Glutamatergic neuron (in vitro differentiated cells): ENCODE results near the gene NTM. TPM values are rescaled to one million over a fixed set of nuclear protein-coding genes. Genes with fewer than 3 reads are reported as not detected.

Source experiments
- DNase-seq: peaks from one replicate; pipeline ENCODE4 v3.0.0; 2022
- H3K27ac Mint-ChIP-seq: one replicate; pipeline ENCODE4 v1.8.0; 2020; ENCODE audit warnings: mild to moderate bottlenecking, mixed read lengths, inconsistent platforms; ENCODE audit not compliant: unreplicated experiment
- H3K27me3 Mint-ChIP-seq: one replicate; pipeline ENCODE4 v1.8.0; 2020; ENCODE audit warnings: mild to moderate bottlenecking, moderate library complexity, mixed read lengths, inconsistent platforms; ENCODE audit not compliant: unreplicated experiment
- H3K36me3 Mint-ChIP-seq: one replicate; pipeline ENCODE4 v1.8.0; 2020; ENCODE audit warnings: mild to moderate bottlenecking, mixed read lengths, inconsistent platforms; ENCODE audit not compliant: unreplicated experiment
- H3K4me1 Mint-ChIP-seq: one replicate; pipeline ENCODE4 v1.8.0; 2020; ENCODE audit warnings: mild to moderate bottlenecking, low read depth, mixed read lengths, inconsistent platforms; ENCODE audit not compliant: unreplicated experiment
- H3K4me3 Mint-ChIP-seq: one replicate; pipeline ENCODE4 v1.8.0; 2020; ENCODE audit warnings: mild to moderate bottlenecking, mixed read lengths, inconsistent platforms; ENCODE audit not compliant: unreplicated experiment
- H3K9me3 Mint-ChIP-seq: one replicate; pipeline ENCODE4 v1.8.0; 2020; ENCODE audit warnings: mild to moderate bottlenecking, moderate library complexity, mixed read lengths, inconsistent platforms; ENCODE audit not compliant: unreplicated experiment
- total RNA-seq: library from RNA; stranded (reverse); fragmentation: NEBNext Ultra II Directional; extraction: Animal tissue kit (Norgen Biotek cat#: 25700); gene quantifications from one replicate; pipeline ENCODE4 v1.2.1, GENCODE V29; 2021; ENCODE audit not compliant: unreplicated experiment
- TF ChIP-seq, protein P1 (sequence below): fragments of 200-600 bp; sonication (generic); IDR thresholded peaks from one replicate; pipeline ENCODE4 v1.5.0; 2021; ENCODE audit not compliant: partially characterized antibody, unreplicated experiment

NTM gene
- total RNA-seq, 1 donor from 2014 or later = 1.2 TPM

DNA sequence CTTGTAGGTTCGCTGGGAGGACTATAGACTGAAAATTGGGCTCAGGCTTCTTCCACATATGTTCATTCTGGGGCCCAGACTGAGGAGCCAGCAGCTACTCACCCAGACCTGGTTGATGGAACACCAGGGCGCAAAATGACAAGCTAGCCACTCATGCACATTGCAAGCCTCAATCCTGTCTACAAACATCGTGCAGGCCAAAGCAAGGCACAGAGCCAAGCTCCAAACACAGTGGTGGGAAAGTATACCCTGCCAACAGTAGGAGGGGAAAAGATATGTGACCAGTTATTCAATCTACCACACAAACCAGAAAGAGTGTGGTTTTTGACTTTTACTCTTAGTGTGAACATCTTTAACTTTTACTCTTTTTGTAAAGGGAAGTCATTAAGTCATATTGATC lies 660.5 kb downstream of the NTM start:
- Mint-ChIP-seq H3K36me3 (no peaks in the 10 kb centered on the region), H3K4me1 (no peaks in the 10 kb centered on the region), H3K27ac (no peak overlapping the region), H3K4me3 (no peak overlapping the region), H3K9me3 (no peaks in the 10 kb centered on the region), H3K27me3 (peaks cover 2% of the 10 kb centered on the region)
- no peak for DNase-seq
- TF ChIP-seq, protein P1, sequence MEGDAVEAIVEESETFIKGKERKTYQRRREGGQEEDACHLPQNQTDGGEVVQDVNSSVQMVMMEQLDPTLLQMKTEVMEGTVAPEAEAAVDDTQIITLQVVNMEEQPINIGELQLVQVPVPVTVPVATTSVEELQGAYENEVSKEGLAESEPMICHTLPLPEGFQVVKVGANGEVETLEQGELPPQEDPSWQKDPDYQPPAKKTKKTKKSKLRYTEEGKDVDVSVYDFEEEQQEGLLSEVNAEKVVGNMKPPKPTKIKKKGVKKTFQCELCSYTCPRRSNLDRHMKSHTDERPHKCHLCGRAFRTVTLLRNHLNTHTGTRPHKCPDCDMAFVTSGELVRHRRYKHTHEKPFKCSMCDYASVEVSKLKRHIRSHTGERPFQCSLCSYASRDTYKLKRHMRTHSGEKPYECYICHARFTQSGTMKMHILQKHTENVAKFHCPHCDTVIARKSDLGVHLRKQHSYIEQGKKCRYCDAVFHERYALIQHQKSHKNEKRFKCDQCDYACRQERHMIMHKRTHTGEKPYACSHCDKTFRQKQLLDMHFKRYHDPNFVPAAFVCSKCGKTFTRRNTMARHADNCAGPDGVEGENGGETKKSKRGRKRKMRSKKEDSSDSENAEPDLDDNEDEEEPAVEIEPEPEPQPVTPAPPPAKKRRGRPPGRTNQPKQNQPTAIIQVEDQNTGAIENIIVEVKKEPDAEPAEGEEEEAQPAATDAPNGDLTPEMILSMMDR = no peak

DNA sequence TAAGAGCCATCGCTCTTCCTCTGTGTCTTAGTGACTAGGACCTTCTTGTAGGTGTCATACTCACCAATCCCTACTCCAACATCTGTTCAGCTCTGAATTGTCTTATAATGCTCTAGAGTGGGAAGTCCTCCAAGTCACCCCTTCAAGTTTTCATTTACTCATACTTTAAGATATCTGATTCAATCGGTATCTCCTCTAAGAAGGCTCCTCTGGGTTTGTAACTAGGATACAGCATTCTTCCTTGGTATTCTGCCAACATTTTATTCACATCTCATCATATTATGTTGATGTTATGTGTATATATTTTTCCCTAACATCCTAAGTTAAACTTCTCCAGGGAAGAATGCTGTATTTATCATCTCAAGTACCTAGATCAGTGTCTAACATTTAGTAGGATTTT lies 662.1 kb downstream of the NTM start:
- DNase-seq = no peak
- Mint-ChIP-seq H3K9me3 (no peaks in the 10 kb centered on the region), H3K27me3 (peaks cover 2% of the 10 kb centered on the region), H3K4me1 (no peaks in the 10 kb centered on the region), H3K36me3 (no peaks in the 10 kb centered on the region), H3K4me3 (no peak overlapping the region), H3K27ac (no peak overlapping the region)
- TF ChIP-seq, protein P1 = no peak

DNA sequence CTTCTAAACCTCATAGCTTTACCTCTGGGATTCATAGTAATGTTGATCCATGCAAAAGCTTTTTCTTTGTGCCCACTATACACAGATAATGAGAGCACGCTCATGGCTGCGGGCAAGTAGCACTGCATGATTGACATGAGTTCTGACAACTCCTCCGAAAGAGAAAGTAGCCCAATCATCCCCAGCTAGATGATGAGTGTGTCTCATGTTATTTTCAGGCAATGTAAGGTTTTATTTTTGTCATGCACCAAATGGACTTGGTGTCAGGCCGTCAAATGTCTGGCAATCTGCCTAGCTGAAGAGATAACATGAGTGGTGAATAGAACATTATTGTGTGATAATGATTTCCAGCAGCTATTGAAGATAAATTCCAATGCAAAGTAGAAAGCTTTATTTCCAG lies 662.6 kb downstream of the NTM start:
- peaks cover 2% of the 10 kb centered on the region for H3K27me3 Mint-ChIP-seq
- no peaks in the 10 kb centered on the region for H3K4me1 Mint-ChIP-seq
- DNase-seq = no peak
- no peak overlapping the region for H3K27ac Mint-ChIP-seq
- H3K9me3 Mint-ChIP-seq = no peaks in the 10 kb centered on the region
- no peak overlapping the region for H3K4me3 Mint-ChIP-seq
- TF ChIP-seq, protein P1 = no peak
- no peaks in the 10 kb centered on the region for H3K36me3 Mint-ChIP-seq

DNA sequence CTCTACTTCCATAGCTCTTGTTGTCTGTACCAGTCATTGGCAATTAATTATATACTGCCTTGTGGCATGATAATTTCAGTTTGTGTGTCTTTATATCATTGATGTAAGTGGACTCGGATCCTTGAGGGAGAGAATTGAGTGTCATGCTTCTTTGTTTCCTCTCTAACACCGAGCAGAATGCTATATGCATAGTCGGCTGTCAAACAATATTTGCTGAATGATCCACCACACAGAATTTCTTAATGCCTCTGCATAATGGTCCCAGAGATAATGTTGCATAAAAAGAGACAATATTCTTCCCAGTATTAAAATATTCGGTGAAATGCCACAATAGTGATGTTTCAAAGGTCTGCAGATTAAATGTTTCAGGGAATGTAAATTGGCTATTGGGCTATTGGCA lies 664.8 kb downstream of the NTM start:
- H3K27ac Mint-ChIP-seq = no peak overlapping the region
- no peaks in the 10 kb centered on the region for H3K4me1 Mint-ChIP-seq
- H3K4me3 Mint-ChIP-seq = no peak overlapping the region
- peaks cover 4% of the 10 kb centered on the region for H3K9me3 Mint-ChIP-seq
- H3K27me3 Mint-ChIP-seq = peaks cover 2% of the 10 kb centered on the region
- no peaks in the 10 kb centered on the region for H3K36me3 Mint-ChIP-seq
- DNase-seq = no peak
- TF ChIP-seq, protein P1 = no peak

DNA sequence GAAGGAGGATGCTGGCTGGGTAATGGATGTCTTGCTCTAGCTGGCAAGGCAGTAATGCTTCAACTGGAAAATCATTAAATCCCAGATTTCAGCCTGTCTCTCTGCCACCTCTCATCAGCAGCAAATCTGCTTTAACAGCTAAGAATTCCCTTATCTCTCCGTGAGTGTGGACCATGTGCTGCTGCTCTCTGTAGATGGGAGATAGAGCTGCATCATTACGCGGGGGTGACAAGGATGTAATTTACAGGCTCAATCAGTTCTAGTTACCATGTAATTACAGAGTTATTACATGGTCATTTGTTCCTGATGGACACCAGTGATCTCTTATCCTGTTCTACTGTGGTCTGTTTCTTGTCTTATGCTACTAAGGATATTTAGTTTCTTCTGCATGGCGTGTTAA lies 665.4 kb downstream of the NTM start:
- H3K9me3 Mint-ChIP-seq = peaks cover 4% of the 10 kb centered on the region
- no peaks in the 10 kb centered on the region for H3K4me1 Mint-ChIP-seq
- no peak overlapping the region for H3K27ac Mint-ChIP-seq
- TF ChIP-seq, protein P1 = no peak
- no peaks in the 10 kb centered on the region for H3K27me3 Mint-ChIP-seq
- no peak overlapping the region for H3K4me3 Mint-ChIP-seq
- no peaks in the 10 kb centered on the region for H3K36me3 Mint-ChIP-seq
- DNase-seq = no peak
